K562 (cell line): Measurements from ENCODE around the gene DTYMK.

Experiments used
- ATF7 ChIP-seq: fragments of 450-650 bp; IDR thresholded peaks from 2 replicates; pipeline ENCODE4 v1.7.1; 2014; ENCODE audit warnings: mild to moderate bottlenecking, moderate library complexity
- CBFB ChIP-seq: sonication (generic); formaldehyde crosslinking; IDR thresholded peaks from 2 replicates; pipeline ENCODE4 v1.4.0; 2020; ENCODE audit warnings: mild to moderate bottlenecking, missing genetic modification reagents
- CBX3 ChIP-seq, 2 experiments: IDR thresholded peaks; 1 replicate in 1 of 2; 2 replicates in 1 of 2; pipeline ENCODE4 v1.6.1; 2012; ENCODE audit warnings: inconsistent platforms in 2 of 2, low read length in 2 of 2, borderline replicate concordance in 1 of 2, control low read depth in 1 of 2
- CREB1 ChIP-seq, 2 experiments: sonication (generic) in 1 of 2; formaldehyde crosslinking in 1 of 2; IDR thresholded peaks; 2 replicates each; pipeline versions ENCODE4 v1.6.1 to v1.8.0; 2012 to 2022; ENCODE audit warnings: inconsistent platforms in 1 of 2, mild to moderate bottlenecking in 1 of 2, missing genetic modification reagents in 1 of 2, moderate library complexity in 1 of 2
- CTCF ChIP-seq, 3 experiments: IDR thresholded peaks in 2 of 3; conservative IDR thresholded peaks in 1 of 3; 2 replicates each; pipeline ENCODE4 v1.5.1; 2011 to 2012; ENCODE audit warnings: low read length in 3 of 3, mild to moderate bottlenecking in 3 of 3, control low read depth in 2 of 3, improper control_type of control experiment in 1 of 3, inconsistent platforms in 1 of 3, low read depth in 1 of 3, mixed read lengths in 1 of 3, moderate library complexity in 1 of 3; ENCODE audit not compliant: insufficient read depth in 2 of 3
- EP300 ChIP-seq: IDR thresholded peaks from 2 replicates; pipeline ENCODE4 v1.6.1; 2012; ENCODE audit warnings: low read length, improper control_type of control experiment
- JUND ChIP-seq, 2 experiments: IDR thresholded peaks; 2 replicates in 1 of 2; 3 replicates in 1 of 2; pipeline ENCODE4 v1.6.1; 2011; ENCODE audit warnings: borderline replicate concordance in 2 of 2, low read depth in 2 of 2, low read length in 2 of 2, improper control_type of control experiment in 1 of 2, missing biosample characterization in 1 of 2, missing genetic modification characterization in 1 of 2, missing genetic modification reagents in 1 of 2
- KLF1 ChIP-seq: fragments of 450-650 bp; IDR thresholded peaks from 2 replicates; pipeline ENCODE4 v1.6.1; 2016; ENCODE audit warnings: missing genetic modification characterization, missing compliant biosample characterization
- MXI1 ChIP-seq: IDR thresholded peaks from 2 replicates; pipeline ENCODE4 v1.6.1; 2011; ENCODE audit warnings: low read depth, mild to moderate bottlenecking, improper control_type of control experiment, low read length
- POLR2A ChIP-seq: fragments of 450-650 bp; conservative IDR thresholded peaks from 2 replicates; pipeline ENCODE4 v1.6.1; 2016
- POLR2AphosphoS5 ChIP-seq: IDR thresholded peaks from 2 replicates; pipeline ENCODE4 v1.6.1; 2011; ENCODE audit warnings: mild to moderate bottlenecking, low read depth, low read length, moderate library complexity; ENCODE audit not compliant: control insufficient read depth, insufficient read depth
- TEAD2 ChIP-seq: fragments of 450-650 bp; IDR thresholded peaks from 2 replicates; pipeline ENCODE4 v1.6.1; 2016; ENCODE audit warnings: missing genetic modification characterization, control low read depth, missing compliant biosample characterization
- TFE3 ChIP-seq: fragments of 450-650 bp; formaldehyde crosslinking; IDR thresholded peaks from 2 replicates; pipeline ENCODE4 v1.4.0; 2020; ENCODE audit warnings: mild to moderate bottlenecking, mixed read lengths
- ZNF274 ChIP-seq: IDR thresholded peaks from 2 replicates; pipeline ENCODE4 v1.6.1; 2011; ENCODE audit warnings: low read depth, mild to moderate bottlenecking, low read length, moderate library complexity, borderline replicate concordance

- TF ChIP-seq CTCF (IDR thresholded peaks at IDR 0.05 in 2 of 3, conservative IDR thresholded peaks at IDR 0.05 in 1 of 3; ENCODE audit: insufficient read depth in 2 of 3, low read depth in 1 of 3, low read length in 3 of 3) (no peak), CBX3 (IDR thresholded peaks at IDR 0.05; ENCODE audit: borderline replicate concordance in 1 of 2, low read length in 2 of 2) (no peak), POLR2AphosphoS5 (no peak), JUND (IDR thresholded peaks at IDR 0.05; ENCODE audit: borderline replicate concordance, low read depth, low read length) (no peak), JUND (tag; IDR thresholded peaks at IDR 0.05; ENCODE audit: borderline replicate concordance, low read depth, low read length) (no peak), ATF7 (no peak), TEAD2 (tag) (no peak), EP300 (no peak), POLR2A (no peak), CREB1 (IDR thresholded peaks at IDR 0.05) (no peak), CREB1 (CRISPR knock-in tag; IDR thresholded peaks at IDR 0.05) (no peak), MXI1 (no peak), TFE3 (CRISPR knock-in tag) (no peak), ZNF274 (no peak), KLF1 (tag) (no peak), CBFB (CRISPR knock-in tag) (no peak)
Observed at GRCh38 chr2:241645056-241645914, 41.3 kb downstream of the DTYMK start.
